Skeletal muscle tissue (tissue), 4 donors: Measurements from ENCODE around the gene GSTM3. TPM values are rescaled to one million over a fixed set of nuclear protein-coding genes. Genes with fewer than 3 reads are reported as not detected.
"Not testable (repeated sequence)": the region's sequence is repeated elsewhere in the genome, so short reads cannot be mapped to it uniquely, and the experiment has no call there.

Source experiments
- H3K27ac ChIP-seq: one replicate; pipeline ENCODE4 v1.7.0; 2013; ENCODE audit warnings: mild to moderate bottlenecking, low read depth, low read length, inconsistent platforms
- H3K27me3 ChIP-seq, 3 donors: one replicate each; pipeline ENCODE4 v1.7.0; 2013; ENCODE audit warnings: low read length in 3 of 3; ENCODE audit not compliant: control insufficient read depth in 3 of 3, insufficient read depth in 3 of 3
- H3K36me3 ChIP-seq, 3 donors: one replicate each; pipeline ENCODE4 v1.7.0; 2013; ENCODE audit warnings: low read length in 3 of 3; ENCODE audit not compliant: control insufficient read depth in 3 of 3, insufficient read depth in 3 of 3
- H3K4me1 ChIP-seq, 3 donors: one replicate each; pipeline ENCODE4 v1.7.0; 2013; ENCODE audit warnings: low read length in 3 of 3, mild to moderate bottlenecking in 3 of 3; ENCODE audit not compliant: control insufficient read depth in 3 of 3, insufficient read depth in 3 of 3
- H3K4me3 ChIP-seq, 3 donors: one replicate each; pipeline ENCODE4 v1.7.0; 2013; ENCODE audit warnings: low read length in 3 of 3
- H3K9ac ChIP-seq, 3 donors: one replicate each; pipeline ENCODE4 v1.7.0; 2013; ENCODE audit warnings: low read length in 3 of 3, mild to moderate bottlenecking in 3 of 3, moderate library complexity in 2 of 3, low read depth in 1 of 3
- H3K9me3 ChIP-seq, 3 donors: one replicate each; pipeline ENCODE4 v1.7.0; 2013; ENCODE audit warnings: low read length in 3 of 3; ENCODE audit not compliant: control insufficient read depth in 3 of 3
- total RNA-seq: library from RNA; depleted of rRNA; stranded (reverse); fragments of >200 nt; gene quantifications from one replicate; pipeline ENCODE4 v1.2.3, GENCODE V29; 2014
- donor health status: Osteomylitis.

Gene GSTM3
- total RNA-seq, 1 donor from 2014 or later = 24.5 TPM

- no peaks in the 10 kb centered on the region for H3K4me1 ChIP-seq
- no peaks in the 10 kb centered on the region for H3K27me3 ChIP-seq
- H3K9ac ChIP-seq = no peak overlapping the region
- H3K4me3 ChIP-seq = no peak overlapping the region
- H3K36me3 ChIP-seq = no peaks in the 10 kb centered on the region
- no peak overlapping the region for H3K27ac ChIP-seq
- H3K9me3 ChIP-seq = no peaks in the 10 kb centered on the region
Observed at GRCh38 chr1:109754738-109755137, 13.9 kb upstream of the GSTM3 start.

- H3K27me3 ChIP-seq = no peaks in the 10 kb centered on the region
- no peak overlapping the region for H3K4me3 ChIP-seq
- H3K36me3 ChIP-seq = no peaks in the 10 kb centered on the region
- H3K9me3 ChIP-seq = no peaks in the 10 kb centered on the region
- H3K4me1 ChIP-seq = no peaks in the 10 kb centered on the region
- H3K27ac ChIP-seq = no peak overlapping the region
- H3K9ac ChIP-seq = no peak overlapping the region
Observed at GRCh38 chr1:109751531-109752260, 10.9 kb upstream of the GSTM3 start.

DNA sequence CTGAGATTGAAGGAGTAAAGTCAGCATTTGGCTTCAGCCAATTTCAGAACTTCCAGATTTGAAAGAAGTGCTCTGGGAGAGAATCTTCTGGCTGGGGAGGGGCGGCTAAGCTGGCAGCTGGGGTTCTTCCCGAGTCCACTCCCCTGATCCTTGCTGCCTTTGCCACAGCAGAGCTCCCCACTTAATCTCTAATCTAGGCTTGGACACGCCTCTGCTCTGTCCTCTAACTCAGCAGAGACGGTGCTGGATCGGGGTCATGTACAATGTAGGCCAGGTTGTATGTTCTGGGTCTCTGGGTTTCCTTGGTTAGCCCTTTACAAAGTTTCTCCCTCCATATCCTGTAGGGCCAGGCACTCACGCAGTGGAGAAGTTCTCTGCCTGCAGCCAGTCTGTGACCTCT is 10.1 kb upstream of the GSTM3 start:
- Histone ChIP-seq H3K4me1 (no peaks in the 10 kb centered on the region), H3K4me3 (no peak overlapping the region), H3K36me3 (no peaks in the 10 kb centered on the region), H3K9me3 (no peaks in the 10 kb centered on the region), H3K27ac (no peak overlapping the region), H3K27me3 (no peaks in the 10 kb centered on the region), H3K9ac (no peak overlapping the region)

DNA sequence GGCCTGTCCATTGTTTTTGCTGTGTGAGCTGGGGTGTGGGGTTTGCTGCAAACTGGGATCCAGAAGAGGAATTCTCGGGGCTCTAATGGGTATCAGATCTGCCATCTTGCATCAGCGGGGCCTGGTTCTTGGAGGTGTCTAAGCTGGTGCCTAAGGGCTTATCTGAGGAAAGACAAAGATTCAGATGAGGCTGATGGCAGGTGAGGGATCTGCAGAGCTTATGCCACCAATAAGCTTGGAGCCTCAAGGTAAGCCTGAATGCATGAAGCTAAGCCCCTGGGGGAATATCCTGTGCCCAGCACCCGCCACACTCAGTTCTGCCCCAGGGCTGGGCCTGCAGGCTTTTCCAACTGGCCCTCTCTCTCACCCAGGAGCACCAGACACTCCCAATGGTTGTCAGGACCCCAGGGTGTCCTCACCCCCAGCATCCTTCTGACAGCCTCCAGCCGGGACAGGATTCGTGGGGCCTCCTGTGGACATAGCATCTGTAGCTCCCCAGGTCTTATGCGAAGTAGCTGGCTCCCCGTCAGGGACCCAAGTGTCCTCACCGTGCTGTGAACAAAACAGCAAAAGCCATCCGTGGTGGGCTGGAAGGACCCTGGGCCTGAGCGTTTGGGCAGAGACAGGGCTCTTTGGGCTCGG is 9.5 kb upstream of the GSTM3 start:
- Histone ChIP-seq H3K9me3 (no peaks in the 10 kb centered on the region), H3K27ac (no peak overlapping the region), H3K9ac (no peak overlapping the region), H3K36me3 (no peaks in the 10 kb centered on the region), H3K4me3 (no peak overlapping the region), H3K27me3 (no peaks in the 10 kb centered on the region), H3K4me1 (no peaks in the 10 kb centered on the region)

GRCh38 chr1:109749221-109749620 is 8.4 kb upstream of the GSTM3 start:
- no peaks in the 10 kb centered on the region for H3K4me1 ChIP-seq
- no peak overlapping the region for H3K4me3 ChIP-seq
- H3K27ac ChIP-seq = no peak overlapping the region
- no peaks in the 10 kb centered on the region for H3K27me3 ChIP-seq
- H3K36me3 ChIP-seq = no peaks in the 10 kb centered on the region
- no peak overlapping the region for H3K9ac ChIP-seq
- no peaks in the 10 kb centered on the region for H3K9me3 ChIP-seq

- not testable (repeated sequence) for H3K9ac ChIP-seq, H3K4me1 ChIP-seq, H3K36me3 ChIP-seq, H3K4me3 ChIP-seq, H3K27me3 ChIP-seq, H3K9me3 ChIP-seq, H3K27ac ChIP-seq
Observed at GRCh38 chr1:109748311-109748710, 7.5 kb upstream of the GSTM3 start.

- peak overlapping the region; percentile 76 to 84 (median 77) for H3K9ac ChIP-seq
- H3K36me3 ChIP-seq = peaks cover 12 to 20% (median 19%) of the 10 kb centered on the region in 3 donors
- H3K4me1 ChIP-seq = peaks cover 8 to 15% (median 12%) of the 10 kb centered on the region in 3 donors
- peak overlapping the region; percentile 83 to 86 (median 85) for H3K4me3 ChIP-seq
- peak overlapping the region; percentile 66 for H3K27ac ChIP-seq
- H3K9me3 ChIP-seq = no peaks in the 10 kb centered on the region
- H3K27me3 ChIP-seq = no peaks in the 10 kb centered on the region
Observed at GRCh38 chr1:109739738-109740614, 862 bp downstream of the GSTM3 start.

- no peak overlapping the region for H3K4me3 ChIP-seq
- H3K27me3 ChIP-seq = no peaks in the 10 kb centered on the region
- no peaks in the 10 kb centered on the region for H3K9me3 ChIP-seq
- peaks cover 15 to 26% (median 26%) of the 10 kb centered on the region in 3 donors for H3K36me3 ChIP-seq
- no peak overlapping the region for H3K9ac ChIP-seq
- H3K27ac ChIP-seq = no peak overlapping the region
- H3K4me1 ChIP-seq = no peaks in the 10 kb centered on the region
Observed at GRCh38 chr1:109733236-109733870, 7.5 kb downstream of the GSTM3 start.

GRCh38 chr1:109732390-109732881 is 8.4 kb downstream of the GSTM3 start:
- Histone ChIP-seq H3K4me3 (no peak overlapping the region), H3K27ac (no peak overlapping the region), H3K27me3 (no peaks in the 10 kb centered on the region), H3K4me1 (no peaks in the 10 kb centered on the region), H3K9ac (no peak overlapping the region), H3K9me3 (no peaks in the 10 kb centered on the region), H3K36me3 (peaks cover 7 to 19% (median 17%) of the 10 kb centered on the region in 3 donors)
